Activated CD4-positive, alpha-beta T cell treated with anti-CD3 and anti-CD28 coated beads, Interleukin-10, Interleukin-2, amounts not matched to agents 100 ng/mL and 50 ng/mL, durations not matched to agents 16 hours and 8 hours (primary cell): Measurements from ENCODE around the gene GALC.
"Not testable (repeated sequence)": the region's sequence is repeated elsewhere in the genome, so short reads cannot be mapped to it uniquely, and the experiment has no call there.

ENCODE experiments used
- DNase-seq: peaks from one replicate; pipeline ENCODE4 v3.0.0-alpha.2; 2020

GALC gene

DNA sequence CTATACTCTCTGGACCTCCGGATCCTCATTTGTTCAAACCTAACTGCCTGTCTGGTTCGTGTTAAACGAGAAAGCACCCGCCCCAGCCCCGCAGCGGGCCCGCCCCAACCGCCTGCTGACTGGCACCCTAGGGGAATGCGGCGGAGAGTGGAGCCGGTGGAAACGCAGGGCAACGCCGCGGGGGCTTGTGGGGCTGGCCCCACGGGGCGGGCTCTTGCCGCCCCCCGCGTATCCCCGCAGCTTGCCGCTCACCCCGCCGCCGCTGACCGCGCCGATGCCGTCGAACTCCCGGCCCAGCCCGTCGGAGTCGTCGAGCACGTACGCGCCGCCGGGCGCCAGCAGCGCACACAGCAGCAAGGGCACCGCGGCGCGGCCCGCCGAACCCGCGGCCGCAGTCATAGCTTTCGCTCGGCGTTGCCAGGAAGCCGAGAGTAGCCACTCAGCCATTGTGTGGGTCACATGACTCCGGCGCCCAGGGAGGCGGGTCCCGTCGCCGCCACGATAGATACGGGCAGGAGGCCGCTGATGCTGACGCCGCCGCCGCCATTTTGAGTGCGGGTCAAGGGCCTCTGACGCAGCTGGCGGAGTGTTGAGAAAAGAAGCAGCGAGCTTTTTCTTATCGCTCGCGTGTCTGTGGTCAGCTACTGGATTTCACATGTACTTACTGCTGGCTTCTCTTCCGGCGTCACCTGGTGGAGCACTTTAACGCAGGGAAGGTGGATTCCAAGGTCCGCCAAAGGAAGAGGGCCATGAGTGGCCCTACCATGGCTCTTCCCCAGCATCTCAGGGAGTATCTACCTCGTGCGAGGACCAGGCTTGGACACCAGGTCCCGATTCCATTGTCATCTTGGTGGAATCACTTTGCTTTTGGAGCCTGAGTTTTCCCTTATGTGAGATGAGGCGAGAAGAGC, at the start of gene GALC:
Gene GALC, minus strand, starts transcription at position 465 of the 911 bp plus-strand sequence. Its CDS starts 18 bp downstream, at position 447.
- DNase-seq, result peak; percentile 97

DNA sequence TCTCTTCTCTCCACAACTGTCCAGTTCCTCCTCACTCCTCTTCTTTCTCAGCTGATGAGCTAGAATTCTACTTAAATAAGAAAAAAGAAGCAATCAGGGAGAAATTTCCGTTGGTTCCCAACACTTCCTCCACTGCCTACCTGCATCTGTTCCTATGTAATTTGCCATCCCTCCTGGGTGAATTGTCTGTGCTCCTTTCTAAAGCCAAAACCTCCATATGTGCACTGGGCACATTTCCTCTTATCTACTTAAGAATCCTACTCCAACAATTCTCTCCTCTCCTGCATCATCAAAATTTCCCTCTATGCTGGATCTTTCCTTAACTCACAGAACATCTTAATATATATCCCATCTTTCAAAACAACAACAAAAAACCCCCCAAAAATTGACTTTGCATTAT, 47.2 kb upstream of the GALC start:
- no peak for DNase-seq

DNA sequence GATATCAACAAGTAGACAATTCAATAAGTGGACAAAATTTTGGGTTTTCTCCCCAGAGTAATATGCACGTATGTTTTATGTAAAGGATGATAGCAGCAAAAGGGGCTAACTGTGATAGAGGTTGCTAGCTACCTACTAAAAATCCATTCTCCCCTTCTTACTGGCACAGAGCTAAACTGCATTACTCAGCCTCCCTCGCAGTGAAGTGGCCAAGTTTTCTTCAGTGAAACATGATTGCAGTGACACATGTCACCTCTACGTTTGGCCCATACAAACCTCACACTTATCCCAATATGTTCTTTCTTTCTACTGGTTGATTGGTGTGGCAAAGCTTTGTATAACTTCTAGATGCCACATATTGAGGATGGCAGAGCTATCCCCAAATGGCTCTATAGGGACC, 46.2 kb upstream of the GALC start:
- DNase-seq, result no peak

DNA sequence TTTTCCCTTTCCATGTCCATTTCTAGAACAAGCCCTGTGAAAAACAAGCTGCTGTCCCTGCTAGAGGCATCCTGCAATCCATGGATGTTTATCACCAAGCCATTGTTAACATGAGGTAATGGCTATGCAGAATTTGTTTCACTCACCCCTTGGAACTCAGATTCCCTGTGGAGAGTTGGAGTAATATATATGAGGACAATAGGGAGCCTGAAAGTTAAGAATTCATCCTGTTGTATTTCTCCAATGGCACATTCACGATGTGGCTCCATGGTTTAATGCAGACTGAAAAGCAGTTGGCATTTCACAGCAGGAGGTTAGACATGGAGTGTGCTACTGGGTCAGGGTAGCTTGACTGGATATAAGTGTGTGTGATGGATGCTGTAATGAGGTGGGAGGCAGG, 44.3 kb upstream of the GALC start:
- DNase-seq, result no peak

DNA sequence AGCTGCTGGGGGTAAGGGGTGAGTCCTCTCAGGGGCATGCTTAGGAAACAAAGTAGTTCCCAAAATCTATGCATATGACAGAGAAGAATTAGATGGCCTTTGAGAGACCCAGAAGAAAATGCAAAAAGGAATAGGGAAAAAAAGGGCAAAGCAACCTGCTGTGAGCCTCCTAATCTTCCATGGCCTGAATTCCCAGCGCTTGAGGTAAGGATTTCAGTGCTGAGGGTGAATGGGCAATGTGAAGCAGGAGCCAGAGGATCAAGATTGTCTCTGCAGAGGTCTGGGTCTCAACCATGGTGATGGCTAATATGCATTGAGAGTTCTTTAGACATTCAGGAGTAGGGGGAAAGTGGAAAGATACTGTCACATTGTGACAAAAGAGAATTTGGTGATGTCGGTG, 43.4 kb upstream of the GALC start:
- DNase-seq, result no peak

DNA sequence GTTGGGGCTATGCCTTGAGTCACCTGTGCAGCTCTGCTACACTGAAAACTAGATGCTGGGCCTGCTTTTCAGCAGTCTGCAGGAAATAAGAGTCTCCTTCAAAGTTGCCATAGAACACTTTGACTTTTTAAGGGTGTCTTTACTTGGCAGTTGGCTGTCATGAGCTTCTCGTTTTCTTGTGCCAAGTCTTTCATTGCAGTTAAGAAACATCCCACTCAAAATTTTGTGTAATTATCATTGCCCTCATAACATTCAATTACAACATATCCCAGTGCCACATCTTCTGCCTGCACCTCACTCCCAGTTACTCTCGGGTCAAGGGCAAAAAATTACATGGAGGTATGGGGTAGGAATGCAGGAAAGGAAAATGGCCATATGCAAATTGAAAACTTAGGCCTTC, 41.1 kb upstream of the GALC start:
- no peak for DNase-seq

DNA sequence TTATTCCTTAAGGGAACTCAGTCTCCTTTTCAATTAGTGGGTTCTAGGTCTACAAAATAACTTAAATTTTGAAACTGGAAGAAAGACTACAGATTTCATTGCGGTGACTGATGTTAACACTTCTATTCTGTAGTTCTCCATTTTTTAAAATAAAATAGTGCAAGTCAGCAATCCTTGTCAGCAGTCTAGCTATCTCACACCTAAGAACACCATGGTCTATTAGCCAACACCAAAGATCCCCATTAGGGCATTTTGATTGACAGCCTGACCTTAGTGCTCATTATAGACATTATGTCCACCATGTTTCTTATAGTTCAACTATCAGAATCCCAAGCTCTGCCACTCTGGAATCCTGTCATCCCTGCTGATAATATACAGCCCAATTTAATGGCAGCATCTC, 39.4 kb upstream of the GALC start:
- no peak for DNase-seq

DNA sequence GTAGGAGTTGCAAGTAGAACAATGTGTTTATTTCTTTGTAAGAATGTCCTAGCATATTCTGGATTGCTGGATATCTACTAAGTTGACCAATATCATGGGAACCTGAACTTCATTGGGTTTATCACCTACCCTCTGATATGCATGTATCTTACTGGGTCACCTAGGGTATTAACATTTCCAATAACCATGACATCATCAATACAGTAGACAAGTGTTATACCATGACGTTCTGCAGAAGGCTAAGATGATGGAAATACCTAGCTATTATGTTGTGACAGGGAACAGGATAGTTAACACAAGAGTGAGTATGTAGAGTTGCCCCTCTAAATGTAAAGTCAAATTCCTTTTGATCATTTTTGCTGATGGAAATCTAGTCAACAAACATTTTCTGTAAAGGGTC, 37.9 kb upstream of the GALC start:
- DNase-seq, result no peak

DNA sequence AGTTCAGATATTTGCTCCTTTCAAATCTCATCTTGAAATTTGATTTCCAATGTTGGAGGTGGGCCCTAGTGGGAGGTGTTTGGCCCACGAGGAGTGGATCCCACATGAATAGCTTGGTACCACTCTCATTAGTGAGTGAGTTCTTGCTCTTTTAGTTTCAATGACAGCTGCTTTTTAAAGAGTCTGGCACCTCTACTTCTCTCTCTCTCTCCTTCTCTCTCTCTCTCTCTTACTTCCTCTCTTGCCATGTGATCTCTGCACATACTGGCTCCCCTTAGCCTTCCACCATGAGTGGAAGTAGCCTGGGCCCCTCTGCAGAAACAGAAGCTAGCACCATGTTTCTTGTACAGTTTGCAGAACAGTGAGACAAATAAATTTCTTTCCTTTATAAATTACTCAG, 37.1 kb upstream of the GALC start:
- no peak for DNase-seq

DNA sequence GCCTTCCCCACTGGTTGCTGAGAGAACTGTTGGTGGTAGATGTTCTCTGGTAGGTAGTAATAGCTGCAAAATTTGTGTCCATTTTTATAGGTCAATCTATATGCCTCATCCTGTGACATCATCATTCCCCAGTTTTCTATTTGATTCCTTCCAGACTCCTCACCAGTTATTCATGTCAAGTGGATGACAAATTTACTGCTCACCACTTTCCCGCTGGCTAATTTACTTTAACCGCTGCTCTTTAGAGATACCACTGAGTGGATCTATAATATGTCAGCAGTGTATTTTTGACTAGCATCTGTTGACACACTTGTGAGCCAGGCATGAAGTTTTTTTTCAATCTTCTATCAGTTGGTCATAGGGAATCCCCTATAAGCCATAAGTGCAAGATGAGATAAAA, 36.5 kb upstream of the GALC start:
- peak; percentile 46 for DNase-seq

DNA sequence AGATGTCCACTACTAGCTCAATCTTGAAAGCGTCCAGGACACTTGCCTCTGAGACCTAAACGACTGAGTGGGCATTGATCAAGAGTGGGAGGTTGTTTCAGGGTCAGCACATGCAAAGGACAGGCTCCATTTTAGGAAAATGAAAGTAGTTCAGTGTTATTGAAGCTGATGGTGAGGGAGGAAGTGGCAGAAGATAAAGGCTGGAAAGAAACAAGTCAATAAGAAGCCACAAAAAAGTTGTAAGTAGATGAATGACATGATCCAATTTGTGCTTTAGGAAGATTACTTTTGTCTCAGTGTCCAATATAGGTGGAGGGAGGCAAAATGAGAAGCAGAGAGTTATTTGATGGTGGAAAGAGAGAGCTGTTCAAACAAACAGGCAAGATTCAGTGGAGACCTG, 33.9 kb upstream of the GALC start:
- DNase-seq, result no peak

DNA sequence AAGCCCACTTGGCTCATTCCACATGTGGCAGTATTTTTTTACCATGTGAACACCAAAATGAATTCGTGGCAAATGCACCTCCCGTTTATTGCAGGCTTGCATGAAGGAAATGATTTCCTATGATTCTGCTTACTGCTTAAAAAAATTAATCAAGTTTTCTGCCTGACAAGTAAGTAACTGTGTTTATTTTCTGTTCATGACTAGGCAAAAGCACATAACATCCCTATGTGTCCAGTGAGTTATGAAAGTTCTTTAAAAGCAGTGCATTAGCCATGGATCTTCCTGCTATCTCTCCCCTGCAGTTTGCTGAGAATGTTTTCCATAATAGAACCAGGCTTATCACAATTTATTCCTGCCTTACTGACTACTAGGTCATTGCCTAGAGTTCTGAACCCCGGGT, 32.3 kb upstream of the GALC start:
- no peak for DNase-seq

DNA sequence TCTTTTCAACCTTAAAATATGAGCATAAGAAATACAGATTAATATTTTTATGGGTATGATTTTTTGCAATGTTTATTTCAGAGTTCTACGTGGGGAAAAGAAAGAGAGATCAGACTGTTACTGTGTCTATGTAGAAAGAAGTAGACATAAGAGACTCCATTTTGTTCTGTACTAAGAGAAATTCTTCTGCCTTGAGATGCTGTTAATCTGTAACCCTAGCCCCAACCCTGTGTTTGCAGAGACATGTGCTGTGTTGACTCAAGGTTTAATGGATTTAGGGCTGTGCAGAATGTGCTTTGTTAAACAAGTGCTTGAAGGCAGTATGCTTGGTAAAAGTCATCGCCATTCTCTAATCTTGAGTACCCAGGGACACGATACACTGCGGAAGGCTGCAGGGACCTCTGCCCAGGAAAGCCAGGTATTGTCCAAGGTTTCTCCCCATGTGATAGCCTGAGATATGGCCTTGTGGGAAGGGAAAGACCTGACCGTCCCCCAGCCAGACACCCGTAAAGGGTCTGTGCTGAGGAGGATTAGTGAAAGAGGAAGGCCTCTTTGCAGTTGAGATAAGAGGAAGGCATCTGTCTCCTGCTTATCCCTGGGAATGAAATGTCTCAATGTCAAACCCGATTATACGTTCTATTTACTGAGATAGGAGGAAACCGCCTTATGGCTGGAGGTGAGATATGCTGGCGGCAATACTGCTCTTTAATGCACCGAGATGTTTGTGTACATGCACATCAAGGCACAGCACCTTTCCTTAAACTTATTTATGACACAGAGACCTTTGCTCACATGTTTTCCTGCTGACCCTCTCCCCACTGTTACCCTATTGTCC, 31.5 kb upstream of the GALC start:
- not testable (repeated sequence) for DNase-seq

DNA sequence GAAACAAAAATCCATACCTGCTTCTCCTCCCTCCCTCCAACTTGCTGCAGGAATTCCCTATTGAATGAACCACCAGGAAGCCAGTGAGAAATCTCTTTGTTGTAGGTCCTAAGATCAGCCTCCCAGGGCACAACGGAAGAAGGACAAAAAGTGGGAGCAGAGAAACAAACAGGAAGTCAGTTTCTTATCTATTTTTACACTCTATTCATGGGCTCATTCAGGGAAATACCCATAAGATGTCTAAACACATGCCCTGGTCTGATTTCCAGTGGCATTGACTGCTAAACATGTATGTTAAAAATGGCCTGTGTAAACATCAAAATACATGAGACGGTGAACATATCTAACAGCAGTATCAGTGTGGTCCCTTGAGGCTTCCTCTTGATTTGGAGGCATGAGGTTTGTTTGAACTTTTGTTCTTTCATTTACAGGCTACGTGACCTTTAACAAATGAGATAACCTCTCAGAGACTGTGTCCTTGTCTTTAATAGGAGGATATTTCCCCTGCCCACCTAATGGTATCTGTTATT, 30.7 kb upstream of the GALC start:
- no peak for DNase-seq

DNA sequence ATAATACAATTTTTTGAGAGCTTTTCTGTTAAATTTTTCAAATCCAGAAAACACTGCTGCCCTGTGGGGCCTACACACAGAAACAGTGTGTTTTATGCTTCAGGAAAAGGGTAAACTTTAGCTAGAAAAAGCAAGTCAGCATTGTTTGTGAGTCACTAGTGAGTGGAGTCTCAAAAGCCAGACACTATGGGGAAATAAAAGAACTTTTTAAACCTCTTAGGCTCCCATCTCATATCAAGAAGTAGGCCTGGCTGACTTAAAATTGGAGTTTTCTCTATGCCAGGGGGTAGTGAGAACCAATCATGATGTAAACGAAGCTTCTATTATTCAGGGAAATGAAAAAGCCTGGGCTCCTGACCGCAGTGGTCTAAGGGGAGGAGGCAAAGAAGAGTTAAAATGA, 24.6 kb upstream of the GALC start:
- DNase-seq, result no peak

DNA sequence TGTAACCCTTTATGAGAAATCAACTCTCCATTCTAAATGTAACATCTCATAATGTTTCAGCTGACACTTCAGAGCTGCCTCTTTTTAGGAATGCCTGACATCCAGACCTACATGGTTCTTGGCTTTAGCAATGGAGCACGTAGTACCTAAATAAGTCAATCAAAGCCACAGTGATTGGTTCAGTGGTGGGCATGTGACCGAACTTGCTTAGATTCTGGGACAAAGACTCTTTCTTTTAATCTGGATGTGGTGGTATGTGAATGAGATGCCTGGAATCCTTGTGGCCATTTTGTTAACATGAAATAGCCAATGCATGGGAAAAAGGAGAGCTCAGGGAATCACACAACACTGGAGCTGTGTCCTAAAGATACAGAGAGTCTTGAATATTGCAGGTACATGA, 23.8 kb upstream of the GALC start:
- DNase-seq, result no peak

DNA sequence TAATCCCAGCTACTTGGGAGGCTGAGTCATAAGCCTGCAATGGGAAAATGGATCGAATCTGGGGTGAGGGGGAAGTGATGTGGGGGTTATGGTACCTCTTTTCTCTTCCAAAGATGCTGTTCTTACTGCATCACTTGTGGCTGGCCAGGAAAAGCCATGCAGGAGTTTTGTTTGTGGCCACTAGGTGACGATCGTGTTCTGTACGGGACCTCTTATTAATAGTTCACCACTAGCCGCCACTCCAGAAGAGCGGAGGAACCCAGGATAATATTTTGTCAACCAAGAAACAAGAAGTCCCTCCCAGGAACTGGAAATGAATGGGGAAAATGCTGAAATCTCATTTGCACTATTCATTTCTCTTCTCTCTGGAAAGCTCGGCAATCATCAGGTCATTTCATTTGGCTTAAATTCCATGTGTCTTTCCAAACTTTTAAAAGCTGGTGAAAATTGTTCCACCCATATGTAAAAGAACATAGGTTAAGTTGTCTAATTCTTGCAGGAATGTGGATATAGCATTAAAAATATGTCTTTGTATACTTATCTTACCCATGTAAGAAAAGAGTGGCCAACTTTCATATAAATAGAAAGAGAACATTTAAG, 20.9 kb upstream of the GALC start:
- peak; percentile 41 for DNase-seq

DNA sequence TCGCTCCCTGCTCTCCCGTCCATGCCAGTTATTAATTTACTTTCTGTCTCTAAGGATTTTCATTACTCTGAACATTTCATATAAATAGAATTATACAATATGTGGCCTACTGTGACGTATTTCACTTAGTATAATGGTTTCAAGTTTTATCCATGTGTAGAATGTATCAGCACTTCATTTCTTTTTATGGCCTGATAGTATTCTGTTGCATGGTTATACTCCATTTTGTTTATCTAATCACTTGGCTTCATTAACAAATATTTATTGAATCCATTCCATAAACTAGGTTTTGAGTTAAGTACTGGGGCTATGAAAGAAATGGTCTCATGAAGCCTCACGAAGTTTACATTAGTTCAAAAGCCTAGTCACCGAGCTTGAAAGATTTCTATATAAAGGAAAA, 19.5 kb upstream of the GALC start:
- DNase-seq, result no peak

DNA sequence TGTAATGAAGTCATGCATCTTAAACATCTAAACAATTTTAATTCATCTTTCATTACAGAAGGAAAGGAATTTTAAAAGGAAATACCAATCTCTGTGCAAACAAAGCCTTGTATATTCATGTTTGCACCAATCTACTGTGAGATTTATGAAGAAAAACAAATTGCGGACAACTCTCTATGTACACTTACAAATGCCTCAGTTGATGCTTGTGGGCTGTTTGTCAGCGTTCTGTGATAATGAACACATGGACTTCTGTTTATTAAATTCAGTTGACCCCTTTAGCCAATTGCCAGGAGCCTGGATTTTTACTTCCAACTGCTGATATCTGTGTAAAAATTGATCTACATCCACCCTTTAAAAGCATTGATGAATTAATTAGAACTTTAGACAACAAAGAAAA, 17.3 kb upstream of the GALC start:
- DNase-seq, result no peak

DNA sequence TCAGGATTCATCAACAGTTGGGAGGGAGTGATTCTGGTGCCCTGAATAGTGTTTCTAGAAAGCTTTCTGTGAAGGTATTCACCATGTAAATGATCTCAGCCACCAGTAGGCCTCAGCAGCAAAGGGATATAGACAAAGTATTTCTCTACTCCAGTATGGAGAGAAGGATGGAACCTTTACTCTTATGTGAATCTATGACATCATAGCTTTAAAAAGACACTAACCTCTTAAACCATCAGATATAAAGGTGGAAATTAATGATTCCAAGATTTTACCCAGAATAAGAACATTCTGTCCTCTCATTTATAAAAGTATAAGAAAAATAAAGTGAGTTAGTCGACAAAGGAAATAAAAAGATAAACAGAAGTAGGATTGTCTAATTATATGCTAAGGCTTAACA, 16.5 kb upstream of the GALC start:
- no peak for DNase-seq

DNA sequence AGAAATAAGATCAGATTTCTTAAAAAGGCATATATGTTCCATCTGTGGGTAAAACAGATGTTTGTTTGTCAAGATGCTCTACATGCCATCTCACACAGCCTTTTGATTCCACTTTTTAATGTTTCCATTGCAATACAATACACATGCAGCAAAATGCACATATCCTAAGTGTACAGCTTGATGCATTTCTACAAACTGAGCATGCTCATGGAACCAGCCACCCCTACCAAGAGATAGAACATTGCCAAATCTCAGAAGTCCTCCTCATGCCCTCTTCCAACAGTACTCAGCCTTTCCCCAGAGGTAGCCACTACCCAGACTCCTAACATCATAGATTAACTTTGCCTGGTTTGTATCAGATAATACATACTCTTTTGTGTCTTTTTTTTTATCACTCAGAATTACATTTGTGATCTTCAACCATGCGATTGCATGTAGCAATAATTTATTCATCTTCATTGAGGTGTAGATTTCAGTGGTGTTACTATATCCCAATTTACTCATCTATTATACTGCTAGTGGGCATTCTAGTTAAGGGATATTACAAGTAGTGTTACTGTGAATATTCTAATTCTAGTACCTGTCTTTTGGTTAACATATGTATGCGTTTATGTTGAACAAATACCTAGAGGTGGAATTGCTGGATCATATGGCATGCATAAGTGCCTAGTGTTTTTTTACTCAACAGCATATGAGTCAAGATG, 15.2 kb upstream of the GALC start:
- no peak for DNase-seq

DNA sequence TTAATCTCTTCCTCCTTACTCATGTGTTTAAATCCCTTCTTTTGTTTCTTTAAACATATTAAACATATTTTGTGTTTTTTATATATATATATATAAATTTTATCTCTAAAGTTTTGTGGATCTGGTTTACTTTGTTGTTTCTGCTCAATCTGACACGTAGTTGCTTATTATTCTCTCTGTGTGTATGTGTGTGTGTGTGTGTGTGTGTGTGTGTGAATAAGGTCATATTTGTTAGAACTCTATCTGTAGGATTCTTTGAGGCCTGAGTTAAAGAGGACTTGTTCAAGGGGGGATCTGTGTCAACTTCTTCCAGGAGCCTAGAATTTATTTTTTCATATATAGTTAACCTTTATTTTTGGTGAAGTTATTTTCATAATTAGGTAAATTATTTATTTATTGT, 14.6 kb upstream of the GALC start:
- DNase-seq, result no peak
